DLD1 (cell line): ENCODE results near the gene GTF3A.

ENCODE experiments used
- in situ Hi-C: cut with HindIII; loops from 2 replicates; pipeline ENCODE4 v1.10.0; 2017; ENCODE audit warnings: low sequenced_read_pairs

GTF3A gene

GRCh38 chr13:27424246-27425157 is at the start of gene GTF3A:
GTF3A (plus strand) TSS chr13:27424619.
- in situ Hi-C loops, result loop anchor here (25.0 kb wide), 1 partner anchor 538 kb away; the partner anchor contains the start of gene CDX2

GRCh38 chr13:27374650-27375049 is 49.8 kb upstream of the GTF3A start:
- in situ Hi-C loops, result no loop called here

- in situ Hi-C loops, result no loop called here
Measured at GRCh38 chr13:27375686-27376326, 48.6 kb upstream of the GTF3A start.

GRCh38 chr13:27379126-27379525 is 45.3 kb upstream of the GTF3A start:
- in situ Hi-C loops, result no loop called here

GRCh38 chr13:27379694-27380641 is 44.5 kb upstream of the GTF3A start:
- in situ Hi-C loops, result no loop called here

GRCh38 chr13:27381601-27382000 is 42.8 kb upstream of the GTF3A start:
- in situ Hi-C loops, result no loop called here

GRCh38 chr13:27383104-27383921 is 41.1 kb upstream of the GTF3A start:
- in situ Hi-C loops, result no loop called here

GRCh38 chr13:27384285-27384684 is 40.1 kb upstream of the GTF3A start:
- in situ Hi-C loops, result no loop called here

- in situ Hi-C loops, result no loop called here
Measured at GRCh38 chr13:27388241-27388640, 36.2 kb upstream of the GTF3A start.

GRCh38 chr13:27389891-27390290 is 34.5 kb upstream of the GTF3A start:
- in situ Hi-C loops, result no loop called here

- in situ Hi-C loops, result no loop called here
Measured at GRCh38 chr13:27391471-27391870, 32.9 kb upstream of the GTF3A start.

- in situ Hi-C loops, result no loop called here
Measured at GRCh38 chr13:27393101-27393500, 31.3 kb upstream of the GTF3A start.

- in situ Hi-C loops, result no loop called here
Measured at GRCh38 chr13:27395007-27395510, 29.4 kb upstream of the GTF3A start.

- in situ Hi-C loops, result no loop called here
Measured at GRCh38 chr13:27396252-27396846, 28.1 kb upstream of the GTF3A start.

- in situ Hi-C loops, result no loop called here
Measured at GRCh38 chr13:27398360-27398759, 26.1 kb upstream of the GTF3A start.

- in situ Hi-C loops, result loop anchor here (25.0 kb wide), 1 partner anchor 562 kb away; the partner anchor contains the start of gene CDX2
Measured at GRCh38 chr13:27400405-27400804, 24.0 kb upstream of the GTF3A start.

GRCh38 chr13:27401210-27401609 is 23.2 kb upstream of the GTF3A start:
- in situ Hi-C loops, result loop anchor here (25.0 kb wide), 1 partner anchor 561 kb away; the partner anchor contains the start of gene CDX2

GRCh38 chr13:27403203-27403678 is 21.2 kb upstream of the GTF3A start:
- in situ Hi-C loops, result loop anchor here (25.0 kb wide), 1 partner anchor 559 kb away; the partner anchor contains the start of gene CDX2
